SU-DHL-6 (cell line): ENCODE measurements around the gene MED20.

Experiments
- H2AFZ ChIP-seq: fragments of 200-600 bp; sonication (generic); 2 replicates; pipeline ENCODE4 v1.6.1; 2014; ENCODE audit warnings: low read depth, mild to moderate bottlenecking, moderate library complexity, mixed read lengths, antibody characterized with exemption, low read length; ENCODE audit not compliant: severe bottlenecking
- H3F3A ChIP-seq: fragments of 200-600 bp; shearing (Covaris generic); 2 replicates; pipeline ENCODE4 v1.6.0; 2016; ENCODE audit warnings: antibody characterized with exemption, mild to moderate bottlenecking; ENCODE audit not compliant: insufficient read depth
- H3K27ac ChIP-seq: fragments of 200-600 bp; sonication (generic); 2 replicates; pipeline ENCODE4 v1.5.1; 2016; ENCODE audit warnings: low read depth, mild to moderate bottlenecking, low read length, moderate library complexity, mixed read lengths
- H3K27me3 ChIP-seq: fragments of 200-600 bp; sonication (generic), shearing (Covaris generic); 2 replicates; pipeline ENCODE4 v1.6.0; 2014; ENCODE audit warnings: mild to moderate bottlenecking, low read length
- H3K36me3 ChIP-seq: fragments of 200-600 bp; sonication (generic); 2 replicates; pipeline ENCODE4 v1.6.1; 2014; ENCODE audit warnings: mild to moderate bottlenecking, low read length, mixed read lengths
- H3K4me2 ChIP-seq: fragments of 300-600, 200-600 bp; shearing (Covaris generic), sonication (generic); 2 replicates; pipeline ENCODE4 v1.6.0; 2014; ENCODE audit warnings: low read length, low read depth, mild to moderate bottlenecking; ENCODE audit not compliant: poor library complexity, severe bottlenecking
- H3K4me3 ChIP-seq: fragments of 200-600 bp; sonication (generic); 2 replicates; pipeline ENCODE4 v1.5.1; 2014; ENCODE audit warnings: antibody characterized with exemption, low read length, mild to moderate bottlenecking, mixed read lengths; ENCODE audit not compliant: insufficient read depth, poor library complexity, severe bottlenecking
- H3K79me2 ChIP-seq: fragments of 200-600 bp; sonication (generic); 2 replicates; pipeline ENCODE4 v1.6.1; 2014; ENCODE audit warnings: mild to moderate bottlenecking, low read length, moderate library complexity; ENCODE audit not compliant: insufficient read depth
- H3K9ac ChIP-seq: fragments of 200-600 bp; sonication (generic); 2 replicates; pipeline ENCODE4 v1.7.0; 2014; ENCODE audit warnings: mild to moderate bottlenecking, low read length
- H3K9me2 ChIP-seq: fragments of 200-600 bp; sonication (generic); replicated peaks from 2 replicates; pipeline ENCODE4 v1.6.1; 2014; ENCODE audit warnings: low read length; ENCODE audit not compliant: insufficient read depth
- H3K9me3 ChIP-seq: fragments of 200-600 bp; sonication (generic); 2 replicates; pipeline ENCODE4 v1.6.1; 2014; ENCODE audit warnings: low read length, mixed read lengths; ENCODE audit not compliant: insufficient read depth
- H4K20me1 ChIP-seq: fragments of 200-600 bp; sonication (generic); 2 replicates; pipeline ENCODE4 v1.6.1; 2014; ENCODE audit warnings: low read depth, mild to moderate bottlenecking, antibody characterized with exemption, low read length, moderate library complexity, mixed read lengths
- CTCF ChIP-seq: fragments of 200-600 bp; sonication (generic); IDR thresholded peaks from one replicate; pipeline ENCODE4 v1.5.1; 2017; ENCODE audit warnings: antibody characterized with exemption, mild to moderate bottlenecking, low read length, moderate library complexity; ENCODE audit not compliant: insufficient read depth, poor library complexity, severe bottlenecking
- EZH2phosphoT487 ChIP-seq: fragments of 200-600 bp; sonication (generic), shearing (Covaris generic); conservative IDR thresholded peaks from 2 replicates; pipeline ENCODE4 v1.6.1; 2018; ENCODE audit warnings: mild to moderate bottlenecking, antibody characterized with exemption, low read length, moderate library complexity, mixed read lengths

The MED20 gene

GRCh38 chr6:41917528-41917927 lies 3.4 kb downstream of the MED20 start:
- Histone ChIP-seq H4K20me1 (no peaks in the 10 kb centered on the region; the same call in 1 of the 2 replicates), H3K9me3 (no peaks in the 10 kb centered on the region), H3F3A (no peaks in the 10 kb centered on the region), H2AFZ (no peak overlapping the region), H3K9me2 (no peaks in the 10 kb centered on the region), H3K27ac (no peak overlapping the region), H3K27me3 (no peaks in the 10 kb centered on the region), H3K36me3 (peaks cover 3% of the 10 kb centered on the region; the same call in 1 of the 2 replicates), H3K4me3 (no peak overlapping the region), H3K9ac (no peak overlapping the region), H3K4me2 (no peak overlapping the region), H3K79me2 (peaks cover 50% of the 10 kb centered on the region)
- TF ChIP-seq EZH2phosphoT487 (no peak), CTCF (no peak)

GRCh38 chr6:41914869-41915530 lies 5.9 kb downstream of the MED20 start:
- peaks cover 3% of the 10 kb centered on the region; the same call in 1 of the 2 replicates for H3K36me3 ChIP-seq
- no peaks in the 10 kb centered on the region for H3F3A ChIP-seq
- no peak overlapping the region for H3K9ac ChIP-seq
- H3K27ac ChIP-seq: no peak overlapping the region
- no peak overlapping the region for H2AFZ ChIP-seq
- H3K79me2 ChIP-seq: peaks cover 35% of the 10 kb centered on the region
- no peak overlapping the region for H3K4me3 ChIP-seq
- no peak for TF ChIP-seq CTCF
- no peak for TF ChIP-seq EZH2phosphoT487
- no peaks in the 10 kb centered on the region for H3K27me3 ChIP-seq
- no peaks in the 10 kb centered on the region for H4K20me1 ChIP-seq
- H3K4me2 ChIP-seq: no peak overlapping the region
- no peaks in the 10 kb centered on the region for H3K9me3 ChIP-seq
- no peaks in the 10 kb centered on the region for H3K9me2 ChIP-seq

- no peak overlapping the region for H2AFZ ChIP-seq
- peaks cover 35% of the 10 kb centered on the region for H3K79me2 ChIP-seq
- H3K36me3 ChIP-seq: peaks cover 4% of the 10 kb centered on the region; the same call in 1 of the 2 replicates
- no peaks in the 10 kb centered on the region for H3K9me2 ChIP-seq
- H3K9ac ChIP-seq: no peak overlapping the region
- no peaks in the 10 kb centered on the region for H3F3A ChIP-seq
- H3K27ac ChIP-seq: no peak overlapping the region
- no peak overlapping the region for H3K4me2 ChIP-seq
- TF ChIP-seq EZH2phosphoT487: no peak
- no peaks in the 10 kb centered on the region for H4K20me1 ChIP-seq
- no peaks in the 10 kb centered on the region for H3K27me3 ChIP-seq
- H3K9me3 ChIP-seq: no peaks in the 10 kb centered on the region
- H3K4me3 ChIP-seq: no peak overlapping the region
Observed at GRCh38 chr6:41914343-41914742, 6.6 kb downstream of the MED20 start.

- no peaks in the 10 kb centered on the region for H3F3A ChIP-seq
- TF ChIP-seq EZH2phosphoT487 (no peak), CTCF (no peak)
- H3K4me3 ChIP-seq: no peak overlapping the region
- no peak overlapping the region for H3K4me2 ChIP-seq
- H3K27me3 ChIP-seq: no peaks in the 10 kb centered on the region
- no peak overlapping the region for H2AFZ ChIP-seq
- H3K9me3 ChIP-seq: no peaks in the 10 kb centered on the region
- H3K36me3 ChIP-seq: peaks cover 18% of the 10 kb centered on the region; the same call in 1 of the 2 replicates
- no peak overlapping the region for H3K27ac ChIP-seq
- no peak overlapping the region for H3K9ac ChIP-seq
- H3K9me2 ChIP-seq: no peaks in the 10 kb centered on the region
- peaks cover 15% of the 10 kb centered on the region for H3K79me2 ChIP-seq
- H4K20me1 ChIP-seq: no peaks in the 10 kb centered on the region
Observed at GRCh38 chr6:41909727-41910126, 11.2 kb downstream of the MED20 start.
